Ishikawa (cell line): Measurements from ENCODE around the gene GJD4.

ENCODE experiments used
- CEBPB ChIP-seq: IDR thresholded peaks from 2 replicates; pipeline ENCODE4 v1.6.1; 2012
- CREB1 ChIP-seq: IDR thresholded peaks from 2 replicates; pipeline ENCODE4 v1.6.1; 2012; ENCODE audit warnings: low read depth
- EGR1 ChIP-seq: IDR thresholded peaks from 2 replicates; pipeline ENCODE4 v1.6.1; 2012
- EP300 ChIP-seq: IDR thresholded peaks from 2 replicates; pipeline ENCODE4 v1.6.1; 2012; ENCODE audit warnings: borderline replicate concordance
- FOXM1 ChIP-seq: IDR thresholded peaks from 2 replicates; pipeline ENCODE4 v1.6.1; 2012; ENCODE audit warnings: low read depth, borderline replicate concordance
- NFIC ChIP-seq: IDR thresholded peaks from 2 replicates; pipeline ENCODE4 v1.6.1; 2012
- RAD21 ChIP-seq: IDR thresholded peaks from 2 replicates; pipeline ENCODE4 v1.6.1; 2012; ENCODE audit warnings: low read depth
- TAF1 ChIP-seq: IDR thresholded peaks from 2 replicates; pipeline ENCODE4 v1.6.1; 2012; ENCODE audit warnings: low read depth, mild to moderate bottlenecking
- TCF12 ChIP-seq: IDR thresholded peaks from 2 replicates; pipeline ENCODE4 v1.6.1; 2012; ENCODE audit warnings: low read depth
- TEAD4 ChIP-seq: IDR thresholded peaks from 2 replicates; pipeline ENCODE4 v1.6.1; 2012
- YY1 ChIP-seq: IDR thresholded peaks from 2 replicates; pipeline ENCODE4 v1.6.1; 2012; ENCODE audit warnings: low read depth
- ZBTB7A ChIP-seq: IDR thresholded peaks from 2 replicates; pipeline ENCODE4 v1.6.1; 2012; ENCODE audit warnings: low read depth
- TF ChIP-seq, protein P1 (sequence below): IDR thresholded peaks from 2 replicates; pipeline ENCODE4 v1.6.1; 2012
- TF ChIP-seq, protein P2 (sequence below): IDR thresholded peaks from 2 replicates; pipeline ENCODE4 v1.6.1; 2012
- TF ChIP-seq, protein P3 (sequence below): IDR thresholded peaks from 2 replicates; pipeline ENCODE4 v1.6.1; 2012; ENCODE audit warnings: low read depth, mild to moderate bottlenecking

The GJD4 gene

DNA sequence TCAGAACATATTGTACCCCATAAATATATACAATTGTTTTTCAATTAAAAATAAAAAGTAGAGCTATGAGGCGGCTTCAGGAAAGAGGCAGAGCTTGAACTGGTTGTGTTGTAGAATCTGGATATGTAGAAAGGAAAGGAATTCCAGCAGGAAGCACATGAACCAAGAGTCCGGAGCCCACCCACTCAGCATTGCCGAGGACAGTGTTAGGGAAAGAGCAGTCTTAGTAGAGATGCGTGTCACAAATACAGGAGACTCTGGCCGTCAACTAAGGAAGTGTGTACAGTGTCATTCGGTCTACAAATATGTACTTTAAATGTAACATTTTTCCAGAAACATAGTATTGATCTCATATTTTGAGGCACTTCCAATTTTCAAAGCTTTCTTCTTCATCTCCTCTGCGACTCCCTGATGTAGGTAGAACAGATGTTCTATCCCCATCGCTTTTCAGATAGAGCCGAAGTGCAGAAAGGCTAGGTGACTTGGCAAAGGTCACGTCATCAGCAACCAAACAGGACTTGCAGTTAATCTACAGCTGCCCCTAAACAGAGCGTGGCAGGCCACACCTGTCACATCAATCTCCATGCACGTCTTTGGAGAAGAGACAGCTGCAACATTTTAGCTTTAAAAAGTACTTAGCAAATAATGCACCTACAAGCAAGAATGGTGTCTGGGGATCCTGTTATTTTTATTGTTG, 25.3 kb upstream of the GJD4 start:
- TF ChIP-seq, protein P1, sequence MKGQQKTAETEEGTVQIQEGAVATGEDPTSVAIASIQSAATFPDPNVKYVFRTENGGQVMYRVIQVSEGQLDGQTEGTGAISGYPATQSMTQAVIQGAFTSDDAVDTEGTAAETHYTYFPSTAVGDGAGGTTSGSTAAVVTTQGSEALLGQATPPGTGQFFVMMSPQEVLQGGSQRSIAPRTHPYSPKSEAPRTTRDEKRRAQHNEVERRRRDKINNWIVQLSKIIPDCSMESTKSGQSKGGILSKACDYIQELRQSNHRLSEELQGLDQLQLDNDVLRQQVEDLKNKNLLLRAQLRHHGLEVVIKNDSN, result no peak
- TF ChIP-seq, protein P2, sequence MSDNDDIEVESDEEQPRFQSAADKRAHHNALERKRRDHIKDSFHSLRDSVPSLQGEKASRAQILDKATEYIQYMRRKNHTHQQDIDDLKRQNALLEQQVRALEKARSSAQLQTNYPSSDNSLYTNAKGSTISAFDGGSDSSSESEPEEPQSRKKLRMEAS, result no peak
- TF ChIP-seq, protein P3, sequence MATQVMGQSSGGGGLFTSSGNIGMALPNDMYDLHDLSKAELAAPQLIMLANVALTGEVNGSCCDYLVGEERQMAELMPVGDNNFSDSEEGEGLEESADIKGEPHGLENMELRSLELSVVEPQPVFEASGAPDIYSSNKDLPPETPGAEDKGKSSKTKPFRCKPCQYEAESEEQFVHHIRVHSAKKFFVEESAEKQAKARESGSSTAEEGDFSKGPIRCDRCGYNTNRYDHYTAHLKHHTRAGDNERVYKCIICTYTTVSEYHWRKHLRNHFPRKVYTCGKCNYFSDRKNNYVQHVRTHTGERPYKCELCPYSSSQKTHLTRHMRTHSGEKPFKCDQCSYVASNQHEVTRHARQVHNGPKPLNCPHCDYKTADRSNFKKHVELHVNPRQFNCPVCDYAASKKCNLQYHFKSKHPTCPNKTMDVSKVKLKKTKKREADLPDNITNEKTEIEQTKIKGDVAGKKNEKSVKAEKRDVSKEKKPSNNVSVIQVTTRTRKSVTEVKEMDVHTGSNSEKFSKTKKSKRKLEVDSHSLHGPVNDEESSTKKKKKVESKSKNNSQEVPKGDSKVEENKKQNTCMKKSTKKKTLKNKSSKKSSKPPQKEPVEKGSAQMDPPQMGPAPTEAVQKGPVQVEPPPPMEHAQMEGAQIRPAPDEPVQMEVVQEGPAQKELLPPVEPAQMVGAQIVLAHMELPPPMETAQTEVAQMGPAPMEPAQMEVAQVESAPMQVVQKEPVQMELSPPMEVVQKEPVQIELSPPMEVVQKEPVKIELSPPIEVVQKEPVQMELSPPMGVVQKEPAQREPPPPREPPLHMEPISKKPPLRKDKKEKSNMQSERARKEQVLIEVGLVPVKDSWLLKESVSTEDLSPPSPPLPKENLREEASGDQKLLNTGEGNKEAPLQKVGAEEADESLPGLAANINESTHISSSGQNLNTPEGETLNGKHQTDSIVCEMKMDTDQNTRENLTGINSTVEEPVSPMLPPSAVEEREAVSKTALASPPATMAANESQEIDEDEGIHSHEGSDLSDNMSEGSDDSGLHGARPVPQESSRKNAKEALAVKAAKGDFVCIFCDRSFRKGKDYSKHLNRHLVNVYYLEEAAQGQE, result no peak
- TF ChIP-seq NFIC (no peak), EP300 (no peak), TAF1 (no peak), ZBTB7A (no peak), TCF12 (no peak), TEAD4 (no peak), FOXM1 (no peak)

DNA sequence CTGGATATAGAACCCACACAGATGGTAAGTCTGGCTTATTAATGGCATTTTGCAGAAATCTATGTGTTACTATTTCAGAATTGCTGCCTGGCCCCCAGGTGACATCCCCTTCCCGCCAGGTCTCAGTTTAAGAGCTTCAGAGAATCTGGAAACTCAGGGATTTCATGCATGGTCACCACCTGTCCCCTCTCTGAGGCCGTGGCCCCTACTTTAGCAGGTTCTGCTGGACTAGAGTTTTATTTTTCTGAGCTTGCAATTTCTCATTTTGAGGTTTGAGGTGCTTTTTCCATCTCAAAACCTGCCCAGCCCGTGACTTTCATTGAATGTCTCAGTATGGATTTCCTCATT, 24.7 kb upstream of the GJD4 start:
- TF ChIP-seq, protein P2, result no peak
- TF ChIP-seq TAF1 (no peak), EP300 (no peak), YY1 (no peak), EGR1 (no peak), NFIC (no peak), TEAD4 (no peak), RAD21 (no peak), FOXM1 (no peak), TCF12 (no peak)

DNA sequence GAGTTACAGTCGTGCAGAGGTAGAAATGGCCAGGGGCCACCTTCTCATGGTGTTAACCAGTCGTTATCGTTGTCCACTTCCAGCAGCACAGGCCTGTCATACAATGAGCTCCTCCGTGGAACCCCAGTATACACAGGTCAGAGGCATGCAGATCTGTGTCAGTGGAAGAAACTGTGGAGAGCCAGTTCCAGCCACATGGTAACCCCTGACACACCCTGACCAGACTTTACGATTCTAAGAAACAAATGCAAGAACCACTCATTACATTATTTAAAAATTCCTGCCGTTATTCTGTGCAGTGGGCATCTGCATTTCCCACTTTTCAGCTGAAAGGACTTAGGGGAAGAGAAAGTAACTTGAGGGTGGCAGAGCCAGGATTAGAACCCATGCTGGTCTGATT, 23.5 kb upstream of the GJD4 start:
- no peak for TF ChIP-seq TAF1
- TF ChIP-seq TCF12, result no peak
- no peak for TF ChIP-seq EP300
- no peak for TF ChIP-seq RAD21
- TF ChIP-seq EGR1, result no peak
- TF ChIP-seq YY1, result no peak
- TF ChIP-seq, protein P2, result no peak
- no peak for TF ChIP-seq ZBTB7A
- TF ChIP-seq, protein P1, result no peak
- TF ChIP-seq, protein P3, result no peak
- TF ChIP-seq CEBPB, result no peak
- no peak for TF ChIP-seq FOXM1
- TF ChIP-seq TEAD4, result no peak
- TF ChIP-seq NFIC, result no peak
- TF ChIP-seq CREB1, result no peak

DNA sequence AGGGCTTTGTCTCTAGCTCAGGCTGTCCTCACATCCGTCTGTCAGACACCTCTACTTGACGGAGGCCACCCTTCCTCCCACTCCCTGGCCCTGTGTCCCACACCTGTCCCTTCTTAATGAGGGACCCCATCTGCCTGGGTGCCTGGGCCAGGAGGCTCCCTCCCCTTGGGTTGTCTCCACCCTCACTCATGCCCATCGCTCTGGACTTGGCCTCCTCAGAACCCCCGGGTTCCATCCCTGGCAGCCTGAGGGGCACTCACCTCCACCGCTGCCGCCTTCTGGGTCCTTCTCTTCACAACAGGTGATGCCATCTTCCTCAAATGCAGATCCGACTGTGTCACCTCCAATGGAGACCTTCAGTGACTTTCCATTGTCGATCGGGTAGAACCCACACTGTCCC, 20.2 kb upstream of the GJD4 start:
- TF ChIP-seq FOXM1, result no peak
- TF ChIP-seq RAD21, result no peak
- no peak for TF ChIP-seq CREB1
- TF ChIP-seq, protein P1, result no peak
- no peak for TF ChIP-seq EGR1
- no peak for TF ChIP-seq ZBTB7A
- TF ChIP-seq TCF12, result no peak
- TF ChIP-seq, protein P3, result no peak
- TF ChIP-seq TEAD4, result no peak
- TF ChIP-seq EP300, result no peak
- TF ChIP-seq CEBPB, result no peak
